ENCODE data around the gene REN. TPM values are rescaled to one million over a fixed set of nuclear protein-coding genes. Genes with fewer than 3 reads are reported as not detected.

REN gene
- total and polyA plus RNA-seq, 9 of the 15 experiments (the other 6 are each of a cell fraction or from before 2014, with no cell fraction given) = 1.7 to 9.9 (median 3.1) TPM

DNA sequence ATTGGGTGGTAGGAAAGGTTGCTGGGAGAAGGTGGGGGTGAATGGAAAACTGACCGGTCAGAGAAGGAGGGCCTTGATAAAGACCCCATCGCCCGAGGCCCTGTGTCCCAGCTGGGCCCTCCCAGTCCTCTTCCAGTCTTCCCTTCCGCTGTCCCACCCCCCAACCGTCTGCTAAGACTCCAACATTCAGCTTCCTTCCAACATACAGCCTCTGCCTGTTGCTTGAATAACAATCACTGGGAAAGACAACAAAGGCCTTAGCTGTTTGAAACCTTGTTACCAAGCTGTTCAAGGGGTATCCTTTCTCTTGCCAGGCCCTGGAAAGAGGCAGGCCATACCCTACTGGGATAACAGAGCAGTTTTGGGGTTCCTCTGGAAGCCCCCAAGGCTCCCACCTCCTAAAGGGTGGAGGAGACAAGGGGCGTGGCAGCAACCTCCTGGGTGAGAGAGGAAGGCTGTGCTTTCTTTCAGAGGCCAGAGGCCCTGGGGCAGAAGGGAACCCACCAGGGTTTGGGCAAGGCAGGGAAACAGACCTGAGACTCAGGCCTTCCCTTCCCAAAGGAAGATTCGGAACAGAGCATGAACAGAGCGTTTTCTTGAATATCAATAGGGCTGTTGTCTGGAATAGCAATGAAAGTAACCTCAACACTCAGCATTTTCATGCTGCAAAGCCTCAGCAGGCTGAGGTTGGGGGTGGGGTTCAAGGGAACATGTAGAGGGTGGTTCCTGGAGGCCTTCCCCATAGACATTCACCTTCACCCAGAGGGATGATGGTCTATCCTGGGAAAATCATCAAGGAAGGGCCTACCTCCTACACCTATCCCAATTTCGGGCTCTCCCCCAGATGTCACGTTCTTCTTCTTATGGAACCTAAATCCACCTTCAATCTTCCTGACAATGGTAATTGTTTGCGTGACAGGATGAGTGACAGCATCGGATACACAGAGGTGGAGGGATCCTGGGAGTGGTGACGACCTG, 18.4 kb downstream of the REN start:
- no peak for DNase-seq (ENCODE audit: extremely low read depth in 1 of 4, low spot score in 3 of 4)
- no peak overlapping the region for H3K4me3 ChIP-seq
- H3K9ac ChIP-seq (ENCODE audit: insufficient read depth in 1 of 2, low read depth in 2 of 2, low read length in 2 of 2) = no peak overlapping the region
- BruUV-seq (replicated peaks) = no TSS peak
- in situ Hi-C loops (cut with MboI) (no loop called here), intact Hi-C loops (cut with micrococcal nuclease) (no loop called here)
- ChIA-PET CTCF (ENCODE audit: low intra/inter-chr PET ratio) (no interaction called here), POLR2A (no interaction called here)
- H2AFZ ChIP-seq (ENCODE audit: low read depth, low read length) = no peak overlapping the region
- peaks cover 15% of the 10 kb centered on the region for H4K20me1 ChIP-seq (replicated peaks; ENCODE audit: control insufficient read depth, insufficient read depth, low read length)
- ATAC-seq = no peak
- no peak overlapping the region for H3K4me2 ChIP-seq (ENCODE audit: insufficient read depth, low read length)
- H3K27ac ChIP-seq (ENCODE audit: extremely low read depth, low read depth, low read length) = no peak overlapping the region
- H3K79me2 ChIP-seq (ENCODE audit: control insufficient read depth, insufficient read depth, low read length) = no peaks in the 10 kb centered on the region
- no peaks in the 10 kb centered on the region for H3K9me3 ChIP-seq (replicated peaks; ENCODE audit: control insufficient read depth, insufficient read depth, low read depth, low read length)
- H3K27me3 ChIP-seq (ENCODE audit: control insufficient read depth in 2 of 2, insufficient read depth in 2 of 2, low read length in 2 of 2) = peaks cover 20 to 48% of the 10 kb centered on the region in 2 experiments
- H3K9me1 ChIP-seq (ENCODE audit: control insufficient read depth, insufficient read depth, low read length) = no peaks in the 10 kb centered on the region
- under 1% methylated on average over 13 of the region's 13 CpGs for WGBS (ENCODE audit: insufficient coverage, low coverage, missing lambda C conversion rate)
- H3K4me1 ChIP-seq (replicated peaks in 1 of 2; ENCODE audit: control insufficient read depth in 2 of 2, insufficient read depth in 2 of 2, low read length in 2 of 2) = peaks cover 0 to 21% of the 10 kb centered on the region in 2 experiments; a peak in 2 of 5 replicates
- TF ChIP-seq, protein P1, sequence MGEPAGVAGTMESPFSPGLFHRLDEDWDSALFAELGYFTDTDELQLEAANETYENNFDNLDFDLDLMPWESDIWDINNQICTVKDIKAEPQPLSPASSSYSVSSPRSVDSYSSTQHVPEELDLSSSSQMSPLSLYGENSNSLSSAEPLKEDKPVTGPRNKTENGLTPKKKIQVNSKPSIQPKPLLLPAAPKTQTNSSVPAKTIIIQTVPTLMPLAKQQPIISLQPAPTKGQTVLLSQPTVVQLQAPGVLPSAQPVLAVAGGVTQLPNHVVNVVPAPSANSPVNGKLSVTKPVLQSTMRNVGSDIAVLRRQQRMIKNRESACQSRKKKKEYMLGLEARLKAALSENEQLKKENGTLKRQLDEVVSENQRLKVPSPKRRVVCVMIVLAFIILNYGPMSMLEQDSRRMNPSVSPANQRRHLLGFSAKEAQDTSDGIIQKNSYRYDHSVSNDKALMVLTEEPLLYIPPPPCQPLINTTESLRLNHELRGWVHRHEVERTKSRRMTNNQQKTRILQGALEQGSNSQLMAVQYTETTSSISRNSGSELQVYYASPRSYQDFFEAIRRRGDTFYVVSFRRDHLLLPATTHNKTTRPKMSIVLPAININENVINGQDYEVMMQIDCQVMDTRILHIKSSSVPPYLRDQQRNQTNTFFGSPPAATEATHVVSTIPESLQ (CRISPR knock-in tag; IDR thresholded peaks at IDR 0.05) = no peak
- no peak for TF ChIP-seq ZNF174 (CRISPR knock-in tag; IDR thresholded peaks at IDR 0.05)
- no peak for TF ChIP-seq HNRNPK (IDR thresholded peaks at IDR 0.05; ENCODE audit: low read depth, low read length, poor library complexity, severe bottlenecking)
- no peak for TF ChIP-seq ESRRB (CRISPR knock-in tag; IDR thresholded peaks at IDR 0.05; ENCODE audit: borderline replicate concordance)
- TF ChIP-seq PTRF (tag; IDR thresholded peaks at IDR 0.05) = no peak
- no peak for TF ChIP-seq ZKSCAN8 (CRISPR knock-in tag; IDR thresholded peaks at IDR 0.05)
- TF ChIP-seq XRCC3 (IDR thresholded peaks at IDR 0.05) = no peak
- no peak for TF ChIP-seq KLF13 (tag; IDR thresholded peaks at IDR 0.05; ENCODE audit: borderline replicate concordance, low read depth)
- TF ChIP-seq ZNF77 (CRISPR knock-in tag; IDR thresholded peaks at IDR 0.05) = no peak
- H3K36me3 ChIP-seq (ENCODE audit: control insufficient read depth, insufficient read depth, low read length) = no peaks in the 10 kb centered on the region
- FAIRE-seq = no peak

Measured in K562 (cell line).